NCI-H748 treated with DMSO at 0.1 percent for 48 hours (cell line): ENCODE measurements around the gene RBBP6.
"Not testable (repeated sequence)": the region's sequence is repeated elsewhere in the genome, so short reads cannot be mapped to it uniquely, and the experiment has no call there.

ENCODE experiments used
- DNase-seq: peaks from one replicate; lab custom pipeline; 2025; lab: John Stamatoyannopoulos, UW

The RBBP6 gene, protein sequence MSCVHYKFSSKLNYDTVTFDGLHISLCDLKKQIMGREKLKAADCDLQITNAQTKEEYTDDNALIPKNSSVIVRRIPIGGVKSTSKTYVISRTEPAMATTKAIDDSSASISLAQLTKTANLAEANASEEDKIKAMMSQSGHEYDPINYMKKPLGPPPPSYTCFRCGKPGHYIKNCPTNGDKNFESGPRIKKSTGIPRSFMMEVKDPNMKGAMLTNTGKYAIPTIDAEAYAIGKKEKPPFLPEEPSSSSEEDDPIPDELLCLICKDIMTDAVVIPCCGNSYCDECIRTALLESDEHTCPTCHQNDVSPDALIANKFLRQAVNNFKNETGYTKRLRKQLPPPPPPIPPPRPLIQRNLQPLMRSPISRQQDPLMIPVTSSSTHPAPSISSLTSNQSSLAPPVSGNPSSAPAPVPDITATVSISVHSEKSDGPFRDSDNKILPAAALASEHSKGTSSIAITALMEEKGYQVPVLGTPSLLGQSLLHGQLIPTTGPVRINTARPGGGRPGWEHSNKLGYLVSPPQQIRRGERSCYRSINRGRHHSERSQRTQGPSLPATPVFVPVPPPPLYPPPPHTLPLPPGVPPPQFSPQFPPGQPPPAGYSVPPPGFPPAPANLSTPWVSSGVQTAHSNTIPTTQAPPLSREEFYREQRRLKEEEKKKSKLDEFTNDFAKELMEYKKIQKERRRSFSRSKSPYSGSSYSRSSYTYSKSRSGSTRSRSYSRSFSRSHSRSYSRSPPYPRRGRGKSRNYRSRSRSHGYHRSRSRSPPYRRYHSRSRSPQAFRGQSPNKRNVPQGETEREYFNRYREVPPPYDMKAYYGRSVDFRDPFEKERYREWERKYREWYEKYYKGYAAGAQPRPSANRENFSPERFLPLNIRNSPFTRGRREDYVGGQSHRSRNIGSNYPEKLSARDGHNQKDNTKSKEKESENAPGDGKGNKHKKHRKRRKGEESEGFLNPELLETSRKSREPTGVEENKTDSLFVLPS (N-terminal part only)

GRCh38 chr16:24539295-24539849 lies at the start of gene RBBP6:
Gene RBBP6, plus strand, starts transcription at chr16:24539566. Its CDS starts 1,061 bp downstream, at chr16:24540627.
- DNase-seq, result peak; percentile 85

DNA sequence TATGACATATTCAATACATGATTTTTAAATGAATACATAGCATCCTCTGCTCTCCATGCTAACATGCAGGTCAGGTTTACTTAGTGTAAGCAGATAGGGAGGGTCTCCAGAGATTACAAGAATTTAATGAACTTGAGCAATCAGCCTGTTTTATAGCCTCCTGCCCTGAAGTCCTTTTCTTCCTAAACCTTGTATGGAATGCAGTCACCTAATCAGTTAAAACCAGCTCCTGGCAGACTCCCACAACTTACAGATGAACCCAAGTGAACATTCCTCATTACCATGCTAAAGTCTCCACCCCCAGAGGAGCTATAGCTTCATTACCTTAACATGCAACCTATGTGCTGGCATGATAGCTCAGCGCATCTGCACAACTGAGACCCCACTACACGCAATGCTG lies 48.5 kb upstream of the RBBP6 start:
- no peak for DNase-seq

- no peak for DNase-seq
These were observed 47.6 kb upstream of the RBBP6 start for GRCh38 chr16:24491731-24492130.

DNA sequence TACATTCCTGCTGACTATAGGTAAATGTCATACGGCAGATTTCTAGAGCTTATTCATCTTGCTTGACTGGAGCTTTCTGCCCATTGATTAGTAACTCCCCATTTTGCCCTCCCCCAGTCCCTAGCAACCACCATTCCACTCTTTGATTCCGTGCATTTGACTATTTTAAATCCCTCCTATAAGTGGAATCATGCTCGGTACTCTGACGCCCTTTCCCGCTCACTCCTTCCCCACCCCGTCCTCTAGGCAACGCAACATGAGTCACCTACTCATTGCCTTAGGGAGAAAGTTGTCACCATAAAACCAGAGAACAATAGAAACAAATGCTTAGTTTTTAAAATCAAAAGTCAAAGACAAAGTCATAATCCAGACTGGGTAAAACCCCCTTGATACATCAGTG lies 45.5 kb upstream of the RBBP6 start:
- DNase-seq, result no peak

- DNase-seq, result not testable (repeated sequence)
These were observed 44.2 kb upstream of the RBBP6 start for GRCh38 chr16:24495207-24495606.

DNA sequence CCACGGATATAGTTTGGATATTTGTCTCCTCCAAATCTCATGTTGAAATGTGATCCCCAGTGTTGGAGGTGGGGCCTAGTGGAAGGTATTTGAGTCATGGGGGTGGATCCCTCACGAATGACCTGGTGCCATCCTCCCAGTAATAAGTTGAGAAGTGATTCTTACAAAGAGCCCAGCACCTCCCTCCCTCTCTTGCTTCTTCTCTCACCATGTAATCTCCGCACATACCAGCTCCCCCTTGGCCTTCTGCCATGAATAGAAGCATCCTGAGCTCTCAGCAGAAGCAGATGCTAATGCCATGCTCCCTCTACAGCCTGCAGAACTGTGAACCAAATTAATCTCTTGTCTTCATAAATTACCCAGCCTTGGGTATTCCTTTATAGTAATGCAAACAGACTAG lies 41.9 kb upstream of the RBBP6 start:
- no peak for DNase-seq

GRCh38 chr16:24499193-24499814 lies 40.1 kb upstream of the RBBP6 start:
- peak; percentile 4 for DNase-seq

DNA sequence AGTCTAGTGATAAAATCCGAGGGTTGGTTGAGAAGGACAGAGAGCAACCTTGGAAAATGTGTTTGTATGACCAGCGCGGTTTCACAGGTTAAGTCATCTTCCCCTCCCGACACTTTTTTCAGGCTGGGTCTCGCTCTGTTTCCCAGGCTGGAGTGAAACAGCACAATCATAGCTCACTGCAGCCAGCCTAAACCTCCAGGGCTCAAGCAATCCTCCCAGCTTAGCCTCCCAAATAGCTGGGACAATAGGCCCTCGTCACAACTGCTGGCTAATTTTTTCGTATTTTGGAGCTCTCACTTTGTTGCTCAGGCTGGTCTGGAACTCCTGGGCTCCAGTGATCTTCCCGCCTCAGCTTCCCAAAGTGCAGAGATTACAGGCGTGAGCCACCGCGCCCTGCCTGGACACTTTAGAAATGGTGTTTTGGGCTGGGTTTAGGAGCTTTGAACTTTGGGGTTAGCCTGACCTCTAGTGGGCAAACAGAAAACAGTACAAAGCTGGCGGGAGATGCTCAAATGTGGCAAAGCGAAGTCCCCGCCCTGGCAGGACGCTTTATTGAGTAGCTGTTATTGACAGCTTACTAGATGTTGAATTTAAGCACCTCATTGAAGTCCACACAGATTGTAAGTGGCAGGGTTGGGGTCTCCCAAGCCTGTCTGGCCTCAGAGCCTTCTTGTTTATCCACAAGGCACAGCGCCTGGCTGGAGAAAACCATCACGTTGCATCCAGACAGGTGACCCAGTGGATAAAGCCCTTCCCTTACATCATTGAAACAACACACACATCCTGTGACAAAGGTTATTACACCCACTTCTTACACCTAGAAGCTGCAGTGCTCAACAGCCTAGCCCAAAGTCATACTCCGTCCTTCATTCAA lies 34.7 kb upstream of the RBBP6 start:
- DNase-seq, result peak; percentile 31

DNA sequence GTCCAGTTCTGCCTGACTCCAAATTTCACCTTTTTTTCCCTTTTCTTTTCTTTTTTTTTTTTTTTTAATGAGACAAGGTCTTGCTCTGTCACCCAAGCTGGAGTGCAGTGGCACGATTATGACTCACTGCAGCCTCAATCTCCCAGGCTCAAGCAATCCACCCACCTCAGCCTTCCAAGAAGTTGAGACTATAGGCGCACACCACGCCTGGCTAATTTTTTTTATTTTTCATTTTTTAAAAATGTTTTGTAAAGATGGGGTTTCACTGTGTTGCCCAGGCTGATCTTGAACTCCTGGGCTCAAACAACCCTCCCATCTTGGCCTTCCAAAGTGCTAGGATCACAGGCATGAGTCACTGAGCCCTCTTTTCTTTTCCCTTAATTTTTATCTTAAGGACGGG lies 33.4 kb upstream of the RBBP6 start:
- no peak for DNase-seq

GRCh38 chr16:24507959-24508480 lies 31.3 kb upstream of the RBBP6 start:
- no peak for DNase-seq

DNA sequence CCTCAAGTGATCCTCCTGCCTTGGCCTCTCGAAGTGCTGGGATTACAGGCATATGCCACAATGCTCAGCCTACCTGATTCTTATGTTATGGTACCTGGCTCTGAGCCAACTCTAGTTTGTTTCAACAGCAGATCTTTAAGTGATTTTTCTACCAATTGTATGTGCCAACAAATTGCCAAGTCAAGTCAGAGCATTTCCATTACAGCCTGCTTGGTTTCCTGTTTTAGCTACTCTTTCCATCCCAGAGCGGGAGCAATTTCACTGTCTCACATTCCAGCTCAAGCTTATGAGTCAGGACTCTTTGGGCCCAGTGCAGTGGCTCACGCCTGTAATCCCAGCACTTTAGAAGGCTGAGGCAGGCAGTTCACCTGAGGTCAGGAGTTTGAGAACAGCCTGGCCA lies 30.8 kb upstream of the RBBP6 start:
- DNase-seq, result no peak

DNA sequence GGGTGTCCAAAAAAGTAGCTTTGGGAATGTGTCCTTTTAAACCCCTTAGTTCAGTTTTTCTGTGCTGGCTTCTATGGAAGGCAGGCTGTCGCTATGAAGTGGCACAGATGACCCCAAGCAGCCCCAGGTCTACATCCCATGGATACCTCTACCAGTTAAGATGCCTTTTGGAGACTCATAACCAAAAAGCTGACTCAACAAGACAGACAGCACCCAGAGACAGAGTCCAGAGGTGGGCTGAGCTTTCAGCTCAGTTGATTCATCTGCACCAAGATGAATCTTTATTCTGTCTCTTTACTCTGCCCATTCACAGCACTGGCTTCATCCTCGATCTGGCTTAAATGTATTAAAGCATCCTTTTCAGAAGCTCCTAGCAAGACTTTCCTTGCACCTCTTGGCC lies 29.8 kb upstream of the RBBP6 start:
- no peak for DNase-seq

DNA sequence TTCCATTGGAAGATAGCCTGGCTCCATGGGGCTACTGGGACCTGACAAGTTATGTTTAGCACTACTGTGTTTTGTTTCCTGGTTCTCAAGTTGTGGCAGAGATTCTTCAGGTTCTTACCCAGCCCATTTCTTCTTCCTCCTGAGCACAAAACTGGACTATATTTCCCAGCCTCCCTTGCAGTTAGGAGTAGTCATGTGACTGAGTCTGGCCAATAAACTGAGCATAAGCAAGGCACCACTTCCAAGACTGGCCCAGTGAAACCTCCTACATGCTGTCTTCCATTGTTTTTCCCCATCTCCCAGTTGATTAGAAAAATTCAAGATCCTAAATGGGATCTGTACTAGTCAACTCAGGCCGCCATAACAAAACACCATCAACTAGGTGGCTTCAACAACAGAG lies 28.2 kb upstream of the RBBP6 start:
- DNase-seq, result no peak

GRCh38 chr16:24511792-24512191 lies 27.6 kb upstream of the RBBP6 start:
- DNase-seq, result no peak

DNA sequence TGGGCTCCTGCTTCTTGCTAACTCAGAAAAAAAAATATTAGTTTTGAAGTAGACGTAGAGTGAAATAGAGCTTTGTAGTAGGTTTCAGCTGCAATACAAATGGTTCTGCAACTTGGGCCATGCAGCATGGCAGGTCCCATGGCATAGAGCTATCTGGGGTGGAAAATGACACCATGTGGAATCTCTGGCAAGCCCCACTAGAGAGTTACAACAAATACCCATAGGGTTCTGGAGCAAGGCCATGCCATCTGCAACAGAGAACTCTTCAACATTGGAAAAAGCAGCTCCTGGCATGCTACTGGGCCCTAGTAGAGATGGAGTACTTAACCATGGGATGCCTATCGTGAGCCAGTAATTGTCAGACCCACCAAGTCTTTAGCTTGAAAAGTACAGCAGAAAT lies 25.3 kb upstream of the RBBP6 start:
- DNase-seq, result no peak

DNA sequence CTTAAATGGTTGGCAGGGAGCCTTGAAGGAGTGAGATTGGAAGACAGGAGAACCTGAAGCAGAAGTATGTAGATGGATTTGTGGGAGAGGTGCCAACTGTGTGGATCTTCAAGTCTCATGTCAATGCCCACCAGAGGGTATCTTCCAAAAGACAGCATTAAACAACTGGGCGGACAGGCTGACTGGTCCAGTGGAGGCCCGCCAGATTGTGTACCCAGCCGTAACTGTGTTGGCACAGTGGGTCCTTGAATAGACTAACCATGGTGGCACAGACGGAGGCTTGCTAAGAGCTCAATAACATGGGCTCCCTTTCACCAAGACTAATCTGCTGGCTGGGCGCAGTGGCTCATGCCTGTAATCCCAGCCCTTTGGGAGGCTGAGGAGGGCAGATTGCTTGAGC lies 24.2 kb upstream of the RBBP6 start:
- DNase-seq, result no peak

DNA sequence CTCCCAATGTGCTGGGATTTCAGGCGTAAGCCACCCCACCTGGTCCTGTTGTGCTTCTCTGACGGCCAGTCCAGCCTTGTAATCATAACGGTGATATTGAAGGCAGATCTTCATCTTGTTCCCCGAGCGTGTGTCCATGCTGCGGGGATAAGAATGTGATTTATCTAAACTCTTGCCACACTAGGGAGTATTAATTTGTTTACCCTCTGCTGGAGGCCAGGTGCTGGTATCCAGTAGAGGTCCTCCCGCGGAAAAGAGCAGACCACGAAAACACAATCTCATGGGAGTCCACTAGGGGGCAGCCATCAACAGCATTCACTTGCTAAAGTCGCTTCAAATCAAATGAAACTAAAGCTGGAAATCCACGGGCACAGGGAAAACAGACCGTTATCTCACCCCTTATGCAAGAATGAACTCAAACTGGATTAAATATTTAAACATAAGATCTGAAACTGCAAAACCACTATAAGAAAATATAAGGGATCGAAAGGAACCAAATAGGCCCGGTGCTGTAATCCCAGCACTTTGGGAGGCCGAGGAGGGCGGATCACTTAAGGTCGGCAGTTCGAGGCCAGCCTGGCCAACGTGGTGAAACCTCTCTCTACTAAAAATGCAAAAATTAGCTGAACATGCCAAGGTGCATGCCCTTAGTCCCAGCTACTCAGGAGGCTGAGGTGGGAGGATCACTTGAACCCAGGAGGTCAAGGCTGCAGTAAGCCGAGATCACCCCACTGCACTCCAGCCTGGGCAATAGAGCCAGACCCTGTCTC lies 22.3 kb upstream of the RBBP6 start:
- DNase-seq, result peak; percentile 62

GRCh38 chr16:24518498-24518897 lies 20.9 kb upstream of the RBBP6 start:
- no peak for DNase-seq

- DNase-seq, result no peak
These were observed 18.4 kb upstream of the RBBP6 start for GRCh38 chr16:24520983-24521382.

DNA sequence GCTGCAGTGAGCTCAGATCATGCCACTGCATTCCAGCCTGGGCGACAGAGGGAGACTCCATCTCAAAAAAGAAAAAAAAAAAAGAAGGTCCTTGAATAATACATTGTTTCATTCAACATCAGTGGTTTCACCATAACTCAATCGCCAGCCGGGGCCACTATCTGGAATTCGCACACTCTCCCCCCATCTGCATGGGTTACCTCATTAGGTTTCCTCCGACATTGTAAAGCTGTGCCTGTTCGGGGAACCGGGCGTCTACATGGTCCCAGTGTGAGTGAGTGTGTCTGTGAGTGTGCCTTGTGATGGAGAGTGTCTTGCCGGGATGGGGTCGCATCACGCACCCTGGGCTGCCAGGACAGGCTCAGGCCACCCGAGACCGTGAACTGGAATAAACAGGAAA lies 16.6 kb upstream of the RBBP6 start:
- no peak for DNase-seq
